GM19193 (cell line): ENCODE data around the gene ZNF600.

Experiments used
- POLR2A ChIP-seq: IDR thresholded peaks from 4 replicates; pipeline ENCODE4 v1.6.1; 2011; ENCODE audit not compliant: insufficient read depth, insufficient read length; ENCODE audit errors: extremely low read depth

ZNF600 gene

GRCh38 chr19:52735734-52736133, 50.9 kb downstream of the ZNF600 start:
- TF ChIP-seq POLR2A = no peak

- TF ChIP-seq POLR2A = peak; percentile 90
Observed at GRCh38 chr19:52734893-52735661, 51.5 kb downstream of the ZNF600 start, which contains the start of gene ZNF611. Gene ZNF611, minus strand, starts transcription at chr19:52735044. Its CDS starts 19,150 bp downstream, at chr19:52715894.

- no peak for TF ChIP-seq POLR2A
Observed at GRCh38 chr19:52734331-52734892, 52.2 kb downstream of the ZNF600 start.

- TF ChIP-seq POLR2A = no peak
Observed at GRCh38 chr19:52725528-52725961, 61.0 kb downstream of the ZNF600 start.

GRCh38 chr19:52724701-52725514, 61.7 kb downstream of the ZNF600 start:
- no peak for TF ChIP-seq POLR2A

- TF ChIP-seq POLR2A = no peak
Observed at GRCh38 chr19:52722062-52723003, 64.3 kb downstream of the ZNF600 start.

GRCh38 chr19:52716522-52716921, 70.1 kb downstream of the ZNF600 start:
- TF ChIP-seq POLR2A = no peak
